Ectodermal cell (in vitro differentiated cells): ENCODE results near the gene TUFM.
"Not testable (repeated sequence)": the region's sequence is repeated elsewhere in the genome, so short reads cannot be mapped to it uniquely, and the experiment has no call there.

Experiments used
- H3K27ac ChIP-seq: 2 replicates; pipeline ENCODE4 v1.7.0; 2013; ENCODE audit warnings: mild to moderate bottlenecking, low read depth, low read length; ENCODE audit not compliant: insufficient read depth, poor library complexity, severe bottlenecking
- H3K27me3 ChIP-seq: 2 replicates; pipeline ENCODE4 v1.7.0; 2013; ENCODE audit warnings: mild to moderate bottlenecking, low read length; ENCODE audit not compliant: insufficient read depth, control insufficient read depth, poor library complexity, severe bottlenecking
- H3K36me3 ChIP-seq: one replicate; pipeline ENCODE4 v1.7.0; 2013; ENCODE audit warnings: low read length; ENCODE audit not compliant: control insufficient read depth, insufficient read depth
- H3K4me1 ChIP-seq: one replicate; pipeline ENCODE4 v1.7.0; 2013; ENCODE audit warnings: low read length; ENCODE audit not compliant: control insufficient read depth, insufficient read depth
- H3K4me3 ChIP-seq: 2 replicates; pipeline ENCODE4 v1.7.0; 2013; ENCODE audit warnings: low read depth, low read length, control low read depth; ENCODE audit not compliant: insufficient read depth
- H3K9me3 ChIP-seq: 2 replicates; pipeline ENCODE4 v1.7.0; 2013; ENCODE audit warnings: mild to moderate bottlenecking, low read length, moderate library complexity; ENCODE audit not compliant: control insufficient read depth
- WGBS, 2 experiments: methylation state at CpG; one replicate each; pipeline ENCODE4 v1.1.7; 2013; ENCODE audit warnings: missing lambda C conversion rate in 2 of 2; 5-methylcytosine and 5-hydroxymethylcytosine counted together

Gene TUFM

GRCh38 chr16:28807445-28808120 lies 38.6 kb downstream of the TUFM start:
- H3K27me3 ChIP-seq, H3K27ac ChIP-seq, H3K4me1 ChIP-seq, H3K9me3 ChIP-seq, H3K36me3 ChIP-seq, H3K4me3 ChIP-seq: not testable (repeated sequence)
- no CpG with 5 or more reads among the region's 11 CpGs for WGBS, 2 experiments

GRCh38 chr16:28802235-28803019 lies 43.7 kb downstream of the TUFM start:
- not testable (repeated sequence) for H3K4me1 ChIP-seq, H3K36me3 ChIP-seq, H3K4me3 ChIP-seq, H3K27me3 ChIP-seq, H3K27ac ChIP-seq, H3K9me3 ChIP-seq
- no CpG with 5 or more reads among the region's 13 CpGs for WGBS, 2 experiments
